NCI-H2196 treated with DMSO at 0.1 percent for 48 hours (cell line): ENCODE results near the gene PPDPF.

Experiments
- DNase-seq: peaks from one replicate; lab custom pipeline; 2025; ENCODE audit not compliant: unreplicated experiment; lab: John Stamatoyannopoulos, UW

Gene PPDPF

GRCh38 chr20:63487116-63487764 is 33.3 kb upstream of the PPDPF start:
- DNase-seq = no peak

GRCh38 chr20:63487781-63488241 is 32.8 kb upstream of the PPDPF start:
- DNase-seq = no peak

- no peak for DNase-seq
Observed at GRCh38 chr20:63488315-63489251, 32.0 kb upstream of the PPDPF start.

- no peak for DNase-seq
Observed at GRCh38 chr20:63490416-63490815, 30.1 kb upstream of the PPDPF start.

- DNase-seq = no peak
Observed at GRCh38 chr20:63491078-63491477, 29.5 kb upstream of the PPDPF start.

- DNase-seq = no peak
Observed at GRCh38 chr20:63491635-63492230, 28.8 kb upstream of the PPDPF start.

- no peak for DNase-seq
Observed at GRCh38 chr20:63492518-63492917, 28.0 kb upstream of the PPDPF start.

GRCh38 chr20:63492982-63493381 is 27.6 kb upstream of the PPDPF start:
- DNase-seq = no peak

GRCh38 chr20:63493563-63494020 is 27.0 kb upstream of the PPDPF start:
- no peak for DNase-seq

- DNase-seq = no peak
Observed at GRCh38 chr20:63494084-63494419, 26.5 kb upstream of the PPDPF start.

GRCh38 chr20:63494420-63495166 is 26.0 kb upstream of the PPDPF start:
- DNase-seq = no peak

GRCh38 chr20:63495167-63495720 is 25.3 kb upstream of the PPDPF start:
- DNase-seq = no peak

GRCh38 chr20:63495741-63496595 is 24.6 kb upstream of the PPDPF start:
- DNase-seq = no peak

GRCh38 chr20:63496596-63497120 is 23.9 kb upstream of the PPDPF start:
- no peak for DNase-seq

GRCh38 chr20:63497138-63497945 is 23.2 kb upstream of the PPDPF start:
- DNase-seq = no peak

- DNase-seq = no peak
Observed at GRCh38 chr20:63497946-63498935, 22.3 kb upstream of the PPDPF start.

- no peak for DNase-seq
Observed at GRCh38 chr20:63498960-63499337, 21.6 kb upstream of the PPDPF start, which contains the start of gene EEF1A2. Gene EEF1A2, minus strand, starts transcription at chr20:63499083. Its CDS starts 1,320 bp downstream, at chr20:63497763.
